HG03097 (cell line): ENCODE measurements around the gene KCNIP4.

Experiments used
- ATAC-seq: cut with Tn5 transposase; IDR thresholded peaks from one replicate; pipeline ENCODE4 v1.9.1; 2021; ENCODE audit not compliant: unreplicated experiment, low FRiP score

Gene KCNIP4

DNA sequence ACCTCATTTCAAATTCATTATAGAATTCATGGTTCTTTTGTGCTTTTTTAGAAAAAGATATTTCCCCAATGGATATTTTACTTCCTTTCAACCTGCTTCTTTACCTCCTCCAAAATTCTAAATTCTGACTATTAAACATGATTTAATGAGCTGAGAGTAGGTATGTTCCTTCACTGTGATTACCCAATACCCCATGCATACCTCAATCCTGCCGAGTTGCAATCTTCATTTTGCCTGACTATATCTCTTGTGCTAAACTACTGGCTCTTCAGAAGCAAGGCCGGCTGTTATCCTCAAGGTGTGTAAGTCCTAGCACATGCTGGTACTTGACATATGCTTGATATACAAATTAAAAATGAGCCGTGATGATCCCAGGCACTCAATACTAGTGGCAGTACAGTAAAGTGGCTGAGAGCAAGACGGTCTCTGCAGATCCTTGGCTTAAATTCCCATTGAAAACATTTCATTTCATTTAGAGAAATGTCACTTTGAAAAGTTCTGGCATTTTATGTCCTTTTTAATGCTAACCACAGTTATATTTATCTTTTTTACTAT, 320.4 kb downstream of the KCNIP4 start:
- no peak for ATAC-seq

DNA sequence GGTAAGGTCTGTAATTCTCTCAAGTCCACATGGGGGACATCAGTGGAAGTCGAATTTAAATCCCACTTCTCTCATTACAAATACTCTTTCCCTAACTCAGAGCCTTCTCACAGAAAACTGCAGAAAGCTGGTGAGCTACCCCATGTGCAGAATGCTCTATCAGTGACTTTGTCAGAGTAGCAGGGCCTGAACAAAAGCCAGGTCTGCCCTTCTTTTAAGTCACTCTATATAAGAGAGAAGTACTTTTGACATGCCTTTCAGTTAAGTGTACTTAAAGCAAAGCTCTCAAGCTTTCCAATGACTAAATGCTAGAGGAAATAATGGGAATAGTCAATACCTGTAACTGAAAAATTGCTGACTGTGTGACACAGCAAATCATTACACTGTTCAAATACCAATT, 323.1 kb downstream of the KCNIP4 start:
- no peak for ATAC-seq

DNA sequence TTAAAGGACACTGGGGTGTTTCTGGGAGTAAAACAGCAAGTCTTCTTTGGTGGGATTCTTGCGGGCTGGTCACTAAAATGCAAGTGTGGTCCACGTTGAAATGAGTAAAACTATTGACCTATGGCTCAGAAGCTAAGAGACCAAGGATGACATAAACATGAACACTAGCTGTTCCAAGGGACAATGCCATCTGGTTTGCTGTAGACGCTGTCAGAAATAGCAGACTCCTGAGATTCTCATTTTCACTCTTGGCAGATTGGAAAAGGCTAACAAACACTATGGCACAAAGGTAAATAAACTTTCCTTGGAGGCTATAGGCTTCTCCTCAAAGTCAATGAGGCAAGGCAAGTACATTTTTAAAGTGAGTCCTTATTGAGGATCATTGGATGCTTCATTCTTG, 343.6 kb downstream of the KCNIP4 start:
- ATAC-seq: no peak

DNA sequence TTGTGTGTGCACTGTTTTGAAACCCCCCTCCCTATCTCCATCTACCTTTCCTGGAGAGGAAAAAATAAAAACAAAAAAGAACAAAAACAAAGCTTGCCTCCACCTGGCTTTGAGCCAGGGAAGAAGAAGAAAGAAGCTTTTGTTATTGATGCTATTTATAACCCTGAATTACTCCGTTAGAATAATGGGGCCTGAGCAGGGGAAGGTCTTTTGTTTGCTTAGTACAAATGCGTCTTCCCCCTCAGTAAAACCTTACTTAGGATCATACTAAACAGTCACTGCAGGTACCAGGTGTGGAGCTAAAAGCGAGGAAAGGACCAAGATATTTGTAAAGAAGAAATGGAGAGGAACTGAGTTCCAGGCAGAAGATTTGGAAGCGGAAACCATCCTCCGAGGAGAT, 352.1 kb downstream of the KCNIP4 start:
- ATAC-seq: no peak

GRCh38 chr4:21593671-21594001, 354.9 kb downstream of the KCNIP4 start:
- no peak for ATAC-seq

GRCh38 chr4:21592970-21593670, 355.5 kb downstream of the KCNIP4 start:
- no peak for ATAC-seq

- no peak for ATAC-seq
Observed at GRCh38 chr4:21577056-21577455, 371.5 kb downstream of the KCNIP4 start.

DNA sequence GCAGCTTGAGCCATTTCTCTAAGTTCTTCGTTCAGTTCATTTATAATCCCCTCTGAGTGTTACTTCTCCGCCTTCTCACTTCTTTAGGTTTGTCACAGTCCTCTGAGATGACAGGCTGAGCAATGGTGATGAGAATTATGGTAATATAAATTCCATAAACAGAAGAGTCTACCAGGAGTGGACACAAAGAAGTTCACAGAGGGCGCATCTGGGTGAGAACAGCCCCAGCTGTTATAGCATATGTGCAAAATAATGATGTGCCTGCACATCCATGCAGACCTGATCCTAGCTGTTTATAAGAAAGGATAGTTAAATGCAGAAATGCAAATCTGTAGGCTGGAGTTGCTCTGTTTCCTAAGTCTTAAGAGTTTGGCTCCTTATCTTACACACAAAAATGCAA, 377.5 kb downstream of the KCNIP4 start:
- ATAC-seq: no peak

GRCh38 chr4:21569638-21570037, 378.9 kb downstream of the KCNIP4 start:
- no peak for ATAC-seq

- no peak for ATAC-seq
Observed at GRCh38 chr4:21555083-21555482, 393.5 kb downstream of the KCNIP4 start.

- ATAC-seq: no peak
Observed at GRCh38 chr4:21554500-21554899, 394.1 kb downstream of the KCNIP4 start.

DNA sequence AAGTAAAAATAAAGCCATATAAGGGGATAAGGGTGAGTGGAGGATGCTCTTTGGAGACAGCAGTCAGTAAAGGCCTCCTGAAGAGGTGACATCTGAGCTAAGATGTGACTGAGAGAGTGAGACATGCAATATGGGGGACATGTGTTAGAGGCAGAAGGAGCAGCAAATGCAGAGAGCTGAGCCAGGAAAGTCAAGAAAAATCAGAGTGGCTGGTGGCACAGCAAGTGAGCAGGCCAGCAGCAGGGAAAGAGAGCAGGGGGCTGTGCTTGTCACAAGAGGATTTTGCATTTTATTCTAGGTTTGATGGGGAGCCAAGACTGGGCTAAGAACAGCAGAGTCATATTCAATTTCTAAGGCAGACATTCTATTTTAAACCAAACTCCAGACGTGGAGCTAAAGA, 394.5 kb downstream of the KCNIP4 start:
- ATAC-seq: no peak

DNA sequence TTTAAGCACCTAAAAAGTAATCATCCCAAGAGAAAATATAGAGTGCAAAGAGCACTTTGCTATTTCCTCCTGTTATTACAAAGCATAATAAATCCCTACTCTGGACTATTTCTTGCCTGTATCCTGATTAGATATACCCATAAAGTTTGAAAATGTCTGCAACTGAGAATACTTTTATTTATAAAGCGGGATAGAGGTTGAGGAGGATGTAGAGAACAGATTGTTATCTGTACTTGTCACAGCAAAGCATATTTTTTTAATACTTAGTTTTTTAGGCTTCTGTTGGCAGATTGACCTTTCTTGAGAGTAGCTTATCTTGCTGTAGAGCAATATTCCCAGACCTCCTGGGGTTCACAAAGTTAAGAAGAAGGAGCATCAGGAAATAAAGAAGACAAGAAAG, 396.1 kb downstream of the KCNIP4 start:
- ATAC-seq: no peak

GRCh38 chr4:21544955-21545354, 403.6 kb downstream of the KCNIP4 start:
- no peak for ATAC-seq

DNA sequence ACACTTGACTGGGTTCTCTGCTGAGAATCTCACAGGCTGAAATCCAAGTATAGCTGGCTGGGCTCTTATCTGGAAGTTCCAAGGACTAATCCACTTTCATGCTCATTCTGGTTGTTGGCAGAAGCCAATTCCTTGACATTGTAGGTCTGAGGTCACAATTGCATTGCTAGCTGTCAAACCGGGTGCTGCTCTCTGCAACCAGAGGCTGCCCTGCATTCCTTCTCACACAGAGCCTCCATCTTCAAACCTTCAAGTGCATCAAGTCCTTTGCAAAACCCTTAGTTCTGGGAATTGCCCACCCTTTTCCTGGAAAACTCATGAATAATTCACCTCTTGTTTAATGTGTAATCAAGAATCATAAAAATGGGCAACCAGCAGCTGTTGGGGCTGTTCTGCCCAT, 404.2 kb downstream of the KCNIP4 start:
- ATAC-seq: no peak

DNA sequence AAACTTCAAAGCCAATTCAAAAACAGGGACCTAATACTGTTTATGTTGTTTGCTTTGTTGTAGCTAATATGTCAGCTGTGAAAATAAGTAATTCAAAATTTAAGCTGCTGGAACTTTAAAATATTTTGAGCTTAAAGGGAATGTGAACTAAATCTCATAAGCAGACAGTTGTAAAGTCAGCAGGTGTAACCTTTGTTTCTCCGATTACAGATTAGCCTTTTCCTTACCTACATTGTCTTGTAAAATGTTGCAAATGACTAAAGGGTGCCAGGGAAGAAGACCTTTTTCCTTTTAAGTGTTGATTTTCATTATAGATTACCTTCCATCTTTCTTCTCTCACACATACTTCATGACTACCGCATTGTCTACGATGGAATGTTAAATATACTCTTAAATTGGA, 405.1 kb downstream of the KCNIP4 start:
- no peak for ATAC-seq

DNA sequence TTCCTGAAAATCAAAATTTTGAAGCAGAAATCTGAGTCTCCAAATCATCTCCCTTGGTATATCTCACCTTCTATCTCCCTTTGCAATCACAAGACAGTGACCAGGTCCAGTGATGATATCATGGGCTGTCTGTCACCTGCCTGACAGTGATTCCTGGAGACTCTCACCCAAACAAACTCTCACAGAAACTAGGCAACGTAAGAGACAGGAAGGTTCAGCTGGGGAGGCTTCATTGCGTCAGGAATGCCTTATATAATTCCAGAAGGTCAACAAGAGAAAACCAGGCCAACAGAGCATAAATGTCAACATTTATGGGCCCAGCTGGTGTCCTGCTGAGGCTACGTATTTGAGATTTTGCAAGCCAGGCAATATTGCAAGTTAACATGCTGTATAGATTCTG, 412.7 kb downstream of the KCNIP4 start:
- no peak for ATAC-seq

DNA sequence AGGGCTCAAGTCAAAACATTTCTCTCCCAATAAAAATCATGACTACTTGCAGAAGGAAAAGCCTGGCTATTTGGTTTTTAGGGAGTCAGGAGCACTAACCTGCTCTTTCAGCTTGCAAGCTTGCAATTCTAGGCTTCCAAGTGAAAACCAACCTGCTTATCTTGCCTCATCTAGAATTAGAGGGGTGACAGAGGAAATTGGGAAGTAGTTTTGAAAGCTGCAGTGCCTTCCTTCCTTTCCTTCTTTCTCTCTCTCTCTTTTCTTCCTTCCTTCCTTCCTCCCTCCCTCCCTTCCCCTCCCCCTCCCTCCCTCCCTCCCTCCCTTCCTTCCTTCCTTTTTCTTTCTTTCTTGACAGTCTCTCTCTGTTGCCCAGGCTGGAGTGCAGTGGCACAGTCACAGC, 417.5 kb downstream of the KCNIP4 start:
- no peak for ATAC-seq

- ATAC-seq: no peak
Observed at GRCh38 chr4:21529214-21529613, 419.4 kb downstream of the KCNIP4 start.

DNA sequence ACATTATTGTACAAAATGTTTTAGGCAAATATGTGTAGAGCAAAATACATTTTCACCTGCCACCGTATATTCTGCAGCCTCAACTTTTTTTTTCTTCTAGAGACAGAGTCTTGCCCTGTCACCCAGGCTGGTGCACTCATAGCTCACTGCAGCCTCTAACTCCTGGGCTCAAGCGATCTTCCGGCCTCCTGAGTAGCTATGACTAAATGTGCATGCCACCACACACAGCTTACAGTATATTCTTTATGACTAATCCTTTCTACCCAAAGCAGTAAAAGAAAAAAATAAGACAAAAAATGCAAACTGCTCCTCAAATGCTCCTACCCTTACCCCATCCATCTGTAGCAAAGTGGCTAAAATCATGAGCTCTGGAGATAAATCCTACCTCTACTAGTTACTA, 426.3 kb downstream of the KCNIP4 start:
- ATAC-seq: no peak

DNA sequence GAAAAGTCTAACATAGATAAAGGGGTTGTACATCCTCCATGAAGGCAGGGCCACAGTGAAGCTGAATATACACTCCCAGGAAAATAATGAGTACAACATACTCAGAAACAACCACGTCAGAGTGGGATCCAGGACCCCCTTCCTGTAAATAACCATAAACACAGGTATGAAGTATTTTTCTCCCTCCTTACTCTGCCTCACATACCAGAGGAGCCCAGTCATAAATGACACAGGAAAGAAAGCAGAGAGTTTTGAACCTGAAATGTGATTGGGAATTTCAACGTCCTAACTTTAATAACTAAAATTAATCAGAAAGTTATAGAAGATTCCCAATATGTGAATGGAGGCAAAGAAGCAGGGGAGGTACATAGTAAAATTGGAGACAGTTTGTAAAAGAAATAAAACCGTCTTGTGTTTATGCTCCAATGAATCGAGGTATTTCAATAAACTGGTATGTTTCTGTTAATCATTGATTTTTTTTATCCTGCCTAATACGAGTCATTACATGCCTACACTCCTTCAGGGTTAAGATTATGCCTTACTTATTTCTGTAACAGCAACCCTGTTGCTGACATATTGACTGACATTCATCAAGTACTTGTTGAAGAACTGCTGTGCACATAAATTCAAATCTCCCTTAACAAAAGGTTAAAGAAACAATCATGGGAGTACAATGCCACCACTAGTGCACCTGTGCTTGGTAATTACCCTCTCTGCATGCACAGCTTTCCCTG, 431.3 kb downstream of the KCNIP4 start:
- no peak for ATAC-seq

- ATAC-seq: no peak
Observed at GRCh38 chr4:21514022-21514694, 434.4 kb downstream of the KCNIP4 start.
